Endothelial cell (in vitro differentiated cells): ENCODE data around the gene GALM. TPM values are rescaled to one million over a fixed set of nuclear protein-coding genes. Genes with fewer than 3 reads are reported as not detected.
A peak's percentile ranks its signal among the peaks of the same experiment; 100 is the strongest.
"Not testable (repeated sequence)": the region's sequence is repeated elsewhere in the genome, so short reads cannot be mapped to it uniquely, and the experiment has no call there.

ENCODE experiments used
- DNase-seq: peaks from one replicate; pipeline ENCODE4 v3.0.0; 2021; ENCODE audit warnings: low spot score
- H3K27ac Mint-ChIP-seq: one replicate; pipeline ENCODE4 v1.8.0; 2021; ENCODE audit warnings: mixed read lengths, inconsistent platforms; ENCODE audit not compliant: unreplicated experiment
- H3K27me3 Mint-ChIP-seq: one replicate; pipeline ENCODE4 v1.8.0; 2021; ENCODE audit warnings: mild to moderate bottlenecking, moderate library complexity, mixed read lengths, inconsistent platforms; ENCODE audit not compliant: unreplicated experiment
- H3K36me3 Mint-ChIP-seq: one replicate; pipeline ENCODE4 v1.8.0; 2021; ENCODE audit warnings: mild to moderate bottlenecking, low read depth, mixed read lengths, inconsistent platforms; ENCODE audit not compliant: unreplicated experiment
- H3K4me1 Mint-ChIP-seq: one replicate; pipeline ENCODE4 v1.8.0; 2021; ENCODE audit warnings: mild to moderate bottlenecking, mixed read lengths, inconsistent platforms; ENCODE audit not compliant: unreplicated experiment
- H3K4me3 Mint-ChIP-seq: one replicate; pipeline ENCODE4 v1.8.0; 2021; ENCODE audit warnings: mild to moderate bottlenecking, mixed read lengths, inconsistent platforms; ENCODE audit not compliant: unreplicated experiment
- H3K9me3 Mint-ChIP-seq: one replicate; pipeline ENCODE4 v1.8.0; 2021; ENCODE audit warnings: mixed read lengths, inconsistent platforms; ENCODE audit not compliant: unreplicated experiment
- CTCF ChIP-seq: fragments of 200-600 bp; sonication (generic); IDR thresholded peaks from one replicate; pipeline ENCODE4 v1.5.0; 2021; ENCODE audit warnings: antibody characterized with exemption; ENCODE audit not compliant: unreplicated experiment
- total RNA-seq: library from RNA; stranded (reverse); fragmentation: NEBNext Ultra II Directional; extraction: Animal tissue kit (Norgen Biotek cat#: 25700); gene quantifications from one replicate; pipeline ENCODE4 v1.2.1, GENCODE V29; 2021; ENCODE audit not compliant: unreplicated experiment

GALM gene
- total RNA-seq, 1 donor from 2014 or later = 13.0 TPM

GRCh38 chr2:38672445-38673391, 6.8 kb downstream of the GALM start:
- Mint-ChIP-seq H3K27ac (no peak overlapping the region), H3K36me3 (peaks cover 10% of the 10 kb centered on the region), H3K9me3 (no peaks in the 10 kb centered on the region), H3K4me1 (peaks cover 4% of the 10 kb centered on the region), H3K27me3 (peaks cover 2% of the 10 kb centered on the region), H3K4me3 (no peak overlapping the region)
- no peak for TF ChIP-seq CTCF
- DNase-seq = no peak

GRCh38 chr2:38676681-38677080, 10.8 kb downstream of the GALM start:
- H3K36me3 Mint-ChIP-seq = peaks cover 23% of the 10 kb centered on the region
- no peak for DNase-seq
- TF ChIP-seq CTCF = no peak
- no peaks in the 10 kb centered on the region for H3K9me3 Mint-ChIP-seq
- H3K4me1 Mint-ChIP-seq = no peaks in the 10 kb centered on the region
- H3K27ac Mint-ChIP-seq = no peak overlapping the region
- peaks cover 4% of the 10 kb centered on the region for H3K27me3 Mint-ChIP-seq
- peak overlapping the region; percentile 3 for H3K4me3 Mint-ChIP-seq

- H3K27ac Mint-ChIP-seq, H3K27me3 Mint-ChIP-seq, H3K9me3 Mint-ChIP-seq, DNase-seq, H3K4me1 Mint-ChIP-seq: not testable (repeated sequence)
- Mint-ChIP-seq H3K36me3 (peaks cover 26% of the 10 kb centered on the region), H3K4me3 (peak overlapping the region; percentile 4)
Measured at GRCh38 chr2:38680868-38681267, 15.0 kb downstream of the GALM start.

GRCh38 chr2:38682008-38682575, 16.2 kb downstream of the GALM start:
- no peaks in the 10 kb centered on the region for H3K9me3 Mint-ChIP-seq
- no peaks in the 10 kb centered on the region for H3K4me1 Mint-ChIP-seq
- no peak overlapping the region for H3K4me3 Mint-ChIP-seq
- H3K27me3 Mint-ChIP-seq = peaks cover 2% of the 10 kb centered on the region
- DNase-seq = no peak
- TF ChIP-seq CTCF = no peak
- H3K27ac Mint-ChIP-seq = no peak overlapping the region
- H3K36me3 Mint-ChIP-seq = peaks cover 24% of the 10 kb centered on the region

GRCh38 chr2:38682620-38683019, 16.7 kb downstream of the GALM start:
- H3K36me3 Mint-ChIP-seq = peaks cover 20% of the 10 kb centered on the region
- not testable (repeated sequence) for DNase-seq

GRCh38 chr2:38683766-38684165, 17.9 kb downstream of the GALM start:
- no peaks in the 10 kb centered on the region for H3K4me1 Mint-ChIP-seq
- no peak for DNase-seq
- H3K27ac Mint-ChIP-seq = no peak overlapping the region
- TF ChIP-seq CTCF = no peak
- peaks cover 2% of the 10 kb centered on the region for H3K27me3 Mint-ChIP-seq
- no peak overlapping the region for H3K4me3 Mint-ChIP-seq
- no peaks in the 10 kb centered on the region for H3K9me3 Mint-ChIP-seq
- H3K36me3 Mint-ChIP-seq = peaks cover 19% of the 10 kb centered on the region

More at GRCh38 chr2:38682620-38683019, 16.7 kb downstream of the GALM start:
- not testable (repeated sequence) for H3K4me3 Mint-ChIP-seq, H3K27me3 Mint-ChIP-seq, H3K4me1 Mint-ChIP-seq, H3K27ac Mint-ChIP-seq, H3K9me3 Mint-ChIP-seq
